ENCODE measurements around the gene CFI. TPM values are rescaled to one million over a fixed set of nuclear protein-coding genes. Genes with fewer than 3 reads are reported as not detected.

The CFI gene
- polyA plus RNA-seq, 1 donor from 2014 or later: not detected

DNA sequence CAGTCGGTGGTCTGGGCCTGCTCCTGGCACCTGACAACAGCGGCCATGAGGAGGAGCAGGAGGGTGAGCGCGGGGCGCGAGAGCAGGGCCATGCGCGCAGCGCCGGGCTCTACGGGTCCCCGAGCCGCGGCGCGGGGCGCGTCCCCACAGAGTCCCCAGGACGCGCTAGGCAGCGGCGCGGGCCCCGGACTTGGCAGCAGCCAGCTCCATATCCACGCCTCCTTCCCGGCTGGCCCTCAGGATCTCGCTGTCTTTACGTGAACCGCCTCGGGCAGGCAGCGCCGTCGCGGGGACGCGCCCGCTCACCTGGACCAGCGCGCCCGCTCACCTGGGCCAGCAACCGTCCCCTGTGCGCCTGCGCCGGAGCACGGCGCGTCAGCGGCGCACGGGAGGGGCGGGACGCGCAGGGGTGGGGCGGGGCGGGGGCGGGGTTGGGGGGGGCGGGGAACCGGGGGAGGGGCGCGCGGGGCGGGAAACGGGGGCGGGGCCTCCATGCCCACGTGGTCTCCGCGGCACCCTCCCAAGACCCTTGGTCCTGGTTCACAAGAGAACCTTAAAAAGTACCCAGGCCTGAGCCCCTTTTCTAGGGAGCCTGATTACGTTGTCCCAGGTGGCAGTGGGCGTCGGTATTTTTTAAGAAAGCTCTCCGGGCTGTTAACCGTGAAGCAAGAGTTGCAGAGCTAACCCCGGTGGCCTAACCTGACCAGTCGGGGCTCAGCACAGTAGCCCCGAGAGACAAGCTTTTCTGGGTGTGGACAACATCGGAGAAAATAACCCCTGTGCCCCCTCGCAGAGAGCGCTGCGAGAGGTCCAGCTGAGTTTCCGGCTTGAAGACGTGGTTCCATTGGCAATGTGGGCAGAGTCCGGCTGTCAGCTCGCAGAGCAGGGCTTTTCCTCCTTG is 71.8 kb downstream of the CFI start, which contains the start of gene PLA2G12A:
PLA2G12A (minus strand) TSS at position 353 of the 901 bp plus-strand sequence; CDS start at position 92, 261 bp downstream.
- H3K9me3 Mint-ChIP-seq: no peaks in the 10 kb centered on the region
- peak within 1 kb of the TSS; percentile 90 to 97 (median 91) for H3K27ac Mint-ChIP-seq
- H3K4me1 Mint-ChIP-seq: peaks cover 11 to 22% (median 12%) of the 10 kb centered on the region in 3 donors
- H3K4me3 Mint-ChIP-seq: peak within 1 kb of the TSS; percentile 87 to 96 (median 94)
- H3K36me3 Mint-ChIP-seq: peaks cover 6% of the 10 kb centered on the region
- peaks cover 4% of the 10 kb centered on the region for H3K27me3 Mint-ChIP-seq

DNA sequence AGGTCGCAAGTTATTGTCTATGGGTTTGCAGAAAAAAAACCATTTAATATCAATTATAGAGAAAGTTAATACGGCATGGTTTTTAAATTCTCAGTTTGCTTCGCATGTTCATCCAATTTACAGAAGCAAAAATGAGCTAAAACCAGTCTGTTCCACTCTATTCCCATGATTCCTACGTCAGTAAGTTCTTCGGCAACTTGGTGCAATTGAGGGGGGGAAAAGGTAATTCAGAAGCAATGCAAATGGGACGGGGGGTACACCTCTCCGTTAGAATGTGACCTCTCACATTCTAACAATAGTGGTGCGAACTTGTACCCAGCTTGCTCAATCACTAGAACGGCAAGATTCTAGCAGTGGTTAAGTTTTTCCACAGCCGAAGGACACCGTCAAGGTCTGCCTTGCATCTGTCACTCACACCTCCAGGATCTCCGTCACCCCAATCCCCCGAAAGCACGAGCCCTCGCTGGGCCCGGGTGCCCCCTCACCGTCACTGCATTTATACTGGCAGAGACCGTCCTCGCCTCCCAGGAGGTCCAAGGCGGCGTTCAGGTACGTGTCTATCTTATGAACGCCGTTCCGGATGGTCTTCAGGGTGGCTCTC is 72.6 kb downstream of the CFI start:
- Mint-ChIP-seq H3K36me3 (peaks cover 6% of the 10 kb centered on the region), H3K4me1 (peaks cover 11 to 22% (median 12%) of the 10 kb centered on the region in 3 donors), H3K9me3 (no peaks in the 10 kb centered on the region), H3K27ac (peak overlapping the region; percentile 90 to 97 (median 91)), H3K27me3 (peaks cover 4% of the 10 kb centered on the region), H3K4me3 (peak overlapping the region; percentile 87 to 96 (median 94))

DNA sequence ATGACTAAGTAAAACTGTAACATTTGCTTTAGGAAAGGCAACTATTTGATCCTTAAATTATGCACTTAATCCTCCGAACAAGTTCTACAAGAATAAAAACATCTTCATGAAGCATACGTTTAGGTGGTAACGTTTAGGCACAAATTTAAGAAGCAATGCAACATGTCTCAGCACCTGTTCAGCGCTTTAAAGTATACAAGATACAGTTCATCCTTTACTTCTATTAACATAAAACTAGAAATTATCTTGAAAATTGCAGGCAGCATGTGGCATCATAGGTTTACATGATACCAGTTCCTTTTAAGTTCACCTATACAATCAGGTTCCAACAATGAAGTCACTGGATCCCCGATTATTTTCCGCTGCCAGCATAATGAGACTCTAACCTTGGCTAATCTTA is 73.4 kb downstream of the CFI start:
- H3K9me3 Mint-ChIP-seq: no peaks in the 10 kb centered on the region
- H3K4me1 Mint-ChIP-seq: peaks cover 13 to 23% (median 14%) of the 10 kb centered on the region in 3 donors
- peak overlapping the region in 3 of 4 donors; percentile 21 to 94 (median 93) for H3K4me3 Mint-ChIP-seq
- peaks cover 3% of the 10 kb centered on the region for H3K27me3 Mint-ChIP-seq
- peaks cover 6% of the 10 kb centered on the region for H3K36me3 Mint-ChIP-seq
- peak overlapping the region in 1 of 3 donors; percentile 91 for H3K27ac Mint-ChIP-seq

DNA sequence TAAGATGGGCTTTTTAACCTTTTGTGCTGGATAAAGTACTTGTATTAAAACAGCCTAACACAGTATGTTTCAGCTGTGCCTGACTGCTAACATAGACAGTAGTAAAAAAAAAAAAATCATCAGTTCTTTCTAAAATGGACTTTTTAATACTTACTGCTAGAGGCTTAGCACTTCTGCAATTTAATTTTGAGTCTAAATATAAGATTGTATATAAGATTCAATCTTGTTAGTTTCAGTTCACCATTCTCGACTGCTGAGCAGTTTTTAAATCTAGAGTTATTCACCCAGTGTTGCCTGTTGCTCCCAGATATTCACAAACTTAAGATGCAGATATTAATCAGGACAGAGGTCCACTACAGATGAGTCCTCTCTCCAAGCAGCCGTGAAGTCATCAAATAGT is 78.7 kb downstream of the CFI start:
- Mint-ChIP-seq H3K4me3 (peak overlapping the region in 1 of 4 donors; percentile 5), H3K9me3 (no peaks in the 10 kb centered on the region), H3K4me1 (peaks cover 8 to 13% (median 9%) of the 10 kb centered on the region in 3 donors), H3K36me3 (peaks cover 6% of the 10 kb centered on the region), H3K27me3 (no peaks in the 10 kb centered on the region), H3K27ac (peak overlapping the region in 1 of 3 donors; percentile 11)

DNA sequence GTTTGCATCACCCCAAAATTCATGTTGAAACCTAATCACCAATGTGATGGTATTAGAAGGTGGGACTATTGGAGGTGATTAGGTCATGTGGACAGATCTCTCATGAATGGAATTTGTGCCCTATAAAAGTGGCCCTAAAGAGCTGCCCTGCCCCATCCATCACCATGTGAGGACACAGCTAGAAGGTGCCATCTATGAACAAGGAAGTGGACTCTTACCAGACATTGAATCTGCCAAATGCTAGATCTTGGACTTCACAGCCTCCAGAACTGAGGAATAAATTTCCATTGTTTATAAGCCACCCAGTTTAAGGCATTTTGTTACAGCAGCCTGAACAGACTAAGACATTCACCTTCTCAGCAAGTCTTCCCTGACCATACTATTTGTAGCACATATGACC is 79.4 kb downstream of the CFI start:
- H3K4me1 Mint-ChIP-seq: peaks cover 5 to 13% (median 8%) of the 10 kb centered on the region in 3 donors
- no peaks in the 10 kb centered on the region for H3K27me3 Mint-ChIP-seq
- H3K4me3 Mint-ChIP-seq: no peak overlapping the region
- no peak overlapping the region for H3K27ac Mint-ChIP-seq
- H3K9me3 Mint-ChIP-seq: no peaks in the 10 kb centered on the region
- peaks cover 7% of the 10 kb centered on the region for H3K36me3 Mint-ChIP-seq

DNA sequence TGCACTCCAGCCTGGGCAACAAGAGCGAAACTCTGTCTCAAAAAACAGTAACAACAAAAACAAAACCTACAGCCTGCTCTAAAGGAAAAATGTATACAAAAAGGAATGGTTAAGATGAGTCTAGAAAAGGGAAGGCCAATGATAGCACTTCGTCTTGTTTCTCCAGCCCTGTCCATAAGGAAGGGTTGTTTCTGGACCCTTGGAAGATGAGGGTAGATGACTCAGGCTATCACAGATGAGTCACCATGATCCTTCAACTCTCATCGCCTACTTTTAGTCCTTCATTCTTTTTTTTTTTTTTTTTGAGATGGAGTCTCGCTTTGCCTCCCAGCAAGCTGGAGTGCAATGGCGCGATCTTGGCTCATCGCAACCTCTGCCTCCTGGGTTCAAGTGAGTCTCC is 80.8 kb downstream of the CFI start:
- Mint-ChIP-seq H3K27me3 (no peaks in the 10 kb centered on the region), H3K4me3 (no peak overlapping the region), H3K4me1 (peaks cover 5 to 9% (median 8%) of the 10 kb centered on the region in 3 donors), H3K36me3 (peaks cover 7% of the 10 kb centered on the region), H3K9me3 (no peaks in the 10 kb centered on the region), H3K27ac (no peak overlapping the region)

DNA sequence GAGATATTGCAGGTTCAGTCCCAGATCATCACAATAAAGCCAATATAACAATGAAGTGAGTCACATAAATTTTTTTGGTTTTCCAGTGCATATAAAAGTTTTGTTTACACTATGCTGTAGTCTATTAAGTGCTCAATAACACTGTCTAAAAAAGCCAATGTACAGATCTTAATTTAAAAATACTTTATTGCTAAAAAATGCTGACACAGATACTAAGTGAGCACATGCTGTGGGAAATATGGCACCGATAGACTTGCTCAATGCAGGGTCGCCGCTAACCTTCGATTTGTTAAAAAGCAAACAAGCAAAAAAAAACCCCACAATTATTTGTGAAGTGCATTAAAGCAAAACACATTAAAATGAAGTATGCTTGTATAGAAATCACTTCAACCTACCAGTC is 82.2 kb downstream of the CFI start:
- Mint-ChIP-seq H3K36me3 (peaks cover 3% of the 10 kb centered on the region), H3K27ac (no peak overlapping the region), H3K4me1 (peaks cover 5 to 8% (median 5%) of the 10 kb centered on the region in 3 donors), H3K9me3 (no peaks in the 10 kb centered on the region), H3K27me3 (no peaks in the 10 kb centered on the region), H3K4me3 (no peak overlapping the region)

DNA sequence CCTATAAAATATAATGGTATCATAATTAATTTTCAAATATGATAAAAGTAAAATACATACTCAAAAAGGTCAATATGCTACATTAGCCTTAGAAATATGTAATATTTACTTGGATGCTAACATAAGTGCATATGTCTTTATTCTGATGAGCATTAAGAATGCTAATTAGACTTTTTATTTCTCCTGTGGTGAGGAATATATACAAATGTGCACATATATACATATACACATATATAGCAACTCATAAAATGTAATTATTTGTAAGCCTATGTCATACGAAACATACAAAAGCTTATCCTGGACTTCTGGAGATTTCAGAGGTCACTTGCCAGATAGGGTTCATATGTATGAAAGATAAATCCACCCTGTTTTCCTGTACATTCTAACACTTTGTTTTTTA is 83.0 kb downstream of the CFI start:
- H3K9me3 Mint-ChIP-seq: no peaks in the 10 kb centered on the region
- peaks cover 5 to 8% (median 5%) of the 10 kb centered on the region in 3 donors for H3K4me1 Mint-ChIP-seq
- no peaks in the 10 kb centered on the region for H3K27me3 Mint-ChIP-seq
- no peak overlapping the region for H3K4me3 Mint-ChIP-seq
- H3K27ac Mint-ChIP-seq: no peak overlapping the region
- H3K36me3 Mint-ChIP-seq: peaks cover 3% of the 10 kb centered on the region

DNA sequence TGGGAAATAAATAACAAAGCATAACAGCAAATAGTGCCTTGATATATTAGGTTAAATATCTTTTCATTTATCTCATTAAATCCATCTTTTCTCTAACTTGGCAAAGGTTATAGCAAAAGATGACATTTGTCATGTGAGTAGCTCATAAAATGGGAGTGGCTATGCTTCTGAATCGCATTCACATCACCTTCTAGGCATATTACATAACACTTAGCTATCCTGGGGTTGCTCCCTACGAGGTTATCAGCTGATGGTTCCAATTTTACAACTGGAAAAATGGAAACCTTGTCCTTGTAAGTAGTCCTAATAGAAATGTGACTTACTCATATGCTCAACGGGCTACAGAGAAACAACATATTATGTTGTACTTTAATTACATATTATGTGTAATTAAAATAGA is 88.3 kb downstream of the CFI start:
- Mint-ChIP-seq H3K4me1 (peaks cover 0 to 3% (median 0%) of the 10 kb centered on the region in 3 donors), H3K9me3 (no peaks in the 10 kb centered on the region), H3K27ac (no peak overlapping the region), H3K4me3 (no peak overlapping the region), H3K36me3 (peaks cover 5% of the 10 kb centered on the region), H3K27me3 (no peaks in the 10 kb centered on the region)

DNA sequence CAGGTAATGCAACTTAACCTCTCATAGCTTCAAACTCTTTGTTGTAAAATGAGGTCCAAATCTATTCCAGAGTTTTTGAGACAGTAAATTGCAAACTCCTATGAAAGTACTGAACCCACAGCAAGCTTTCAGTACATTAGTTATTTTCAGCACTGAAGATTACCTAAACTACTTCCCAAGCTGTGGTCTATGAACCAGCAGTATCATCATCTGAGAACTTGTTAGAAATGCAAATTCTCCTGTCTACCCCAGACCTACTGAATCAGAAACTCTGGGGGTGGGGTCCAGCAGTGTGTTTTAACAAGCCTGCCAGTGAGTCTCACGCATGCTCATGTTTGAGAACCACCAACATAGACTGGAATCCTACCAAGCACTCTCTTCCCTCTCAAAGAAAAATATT is 92.8 kb downstream of the CFI start:
- Mint-ChIP-seq H3K36me3 (peaks cover 2% of the 10 kb centered on the region), H3K27me3 (no peaks in the 10 kb centered on the region), H3K9me3 (no peaks in the 10 kb centered on the region), H3K4me3 (no peak overlapping the region), H3K4me1 (peaks cover 1 to 3% (median 2%) of the 10 kb centered on the region in 3 donors), H3K27ac (peak overlapping the region in 1 of 3 donors; percentile 8)

DNA sequence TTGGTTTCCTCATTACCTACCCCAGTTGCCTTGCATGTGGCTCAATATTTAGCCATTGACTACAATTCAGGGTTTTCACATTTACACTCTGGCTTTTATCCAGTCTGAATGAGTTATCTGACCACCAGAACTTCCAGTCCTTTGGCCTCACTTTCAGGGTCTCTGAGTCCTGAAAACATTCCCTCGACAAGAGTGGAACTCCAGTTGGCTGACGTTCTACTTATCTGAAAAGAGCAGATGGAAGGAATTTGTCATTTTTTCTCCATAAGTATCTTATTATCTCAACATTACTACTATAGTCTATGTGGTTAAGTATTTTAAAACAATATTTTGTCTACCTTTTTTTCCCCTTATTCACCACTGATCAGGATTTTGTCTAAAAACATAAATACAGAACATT is 93.4 kb downstream of the CFI start:
- Mint-ChIP-seq H3K36me3 (peaks cover 2% of the 10 kb centered on the region), H3K4me3 (no peak overlapping the region), H3K27ac (peak overlapping the region in 1 of 3 donors; percentile 8), H3K4me1 (peaks cover 6 to 7% (median 6%) of the 10 kb centered on the region in 3 donors), H3K9me3 (no peaks in the 10 kb centered on the region), H3K27me3 (no peaks in the 10 kb centered on the region)

DNA sequence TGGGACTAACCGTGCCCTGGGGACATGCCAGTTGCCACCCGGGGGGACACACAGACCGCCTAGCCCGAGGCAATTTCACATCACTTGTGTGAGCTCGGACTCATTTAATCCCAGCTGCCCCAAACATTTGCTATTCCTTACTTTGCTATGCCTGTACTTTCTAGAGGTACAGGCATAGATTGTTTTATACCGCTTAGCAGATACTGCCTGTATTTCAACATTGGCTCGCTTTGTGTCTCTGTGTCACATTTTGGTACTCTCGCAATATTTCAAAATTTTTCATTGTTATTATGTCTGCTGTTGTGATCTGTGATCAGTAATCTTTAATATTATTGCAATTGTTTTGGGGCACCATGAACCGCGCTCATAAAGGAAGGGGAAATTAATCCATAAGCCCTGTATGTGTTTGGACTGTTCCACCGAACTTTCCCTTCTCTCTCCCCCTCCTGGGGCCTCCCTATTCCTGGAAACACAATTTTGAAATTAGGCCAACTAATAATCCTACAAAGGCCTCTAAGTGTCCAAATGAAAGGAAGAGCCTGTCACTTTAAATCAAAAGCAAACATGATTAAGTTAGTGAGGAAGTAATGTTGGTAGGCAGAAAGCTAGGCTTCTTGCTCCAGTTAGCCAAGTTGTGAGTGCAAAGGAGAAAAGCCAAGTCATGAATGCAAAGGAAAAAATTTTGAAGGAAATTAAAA is 98.0 kb downstream of the CFI start:
- Mint-ChIP-seq H3K4me1 (peaks cover 11 to 19% (median 12%) of the 10 kb centered on the region in 3 donors), H3K27me3 (no peaks in the 10 kb centered on the region), H3K36me3 (no peaks in the 10 kb centered on the region), H3K4me3 (peak overlapping the region; percentile 94 to 98 (median 96)), H3K27ac (peak overlapping the region; percentile 85 to 90 (median 88)), H3K9me3 (no peaks in the 10 kb centered on the region)

DNA sequence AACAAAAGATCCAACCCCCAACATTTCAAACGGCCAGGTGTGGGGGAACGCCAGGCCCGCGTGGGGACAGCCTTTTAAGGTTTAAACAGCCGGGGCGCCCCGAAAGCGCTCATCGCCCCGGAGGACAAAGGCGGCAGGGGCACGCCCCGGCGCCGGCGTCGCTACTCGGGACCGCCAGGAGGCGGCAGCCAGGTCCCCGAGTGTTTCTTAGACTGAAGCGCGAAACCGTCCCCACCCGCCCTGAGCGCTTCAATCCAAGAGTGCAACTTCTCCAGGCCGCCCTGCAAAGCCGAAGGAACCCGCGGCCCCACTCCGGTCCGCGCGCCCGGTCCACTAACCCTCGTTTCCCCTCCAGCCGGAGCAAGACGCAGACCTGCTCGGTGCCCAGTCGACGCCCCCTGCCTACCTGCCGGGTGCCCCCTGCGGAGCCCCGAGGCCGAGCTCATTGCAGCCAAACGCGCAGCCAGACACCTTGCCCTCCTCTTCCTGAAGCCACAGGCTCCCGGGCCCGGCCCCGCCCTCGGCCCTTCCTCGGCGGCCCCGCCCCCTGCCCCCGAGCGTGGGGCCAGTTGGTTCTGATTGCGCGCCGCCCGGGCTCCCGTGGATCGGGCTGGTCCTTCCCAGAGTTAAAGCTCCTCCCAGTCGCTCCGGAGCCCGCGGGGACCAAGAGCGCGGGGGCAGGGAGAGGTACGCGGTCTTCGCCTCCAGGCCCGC is 98.7 kb downstream of the CFI start, which contains the start of gene CASP6:
CASP6 (minus strand) TSS at position 496 of the 714 bp plus-strand sequence; CDS start at position 446, 50 bp downstream.
- Mint-ChIP-seq H3K36me3 (no peaks in the 10 kb centered on the region), H3K9me3 (no peaks in the 10 kb centered on the region), H3K27ac (peak within 1 kb of the TSS; percentile 85 to 90 (median 88))

More for the DNA sequence above, 98.7 kb downstream of the CFI start, which contains the start of gene CASP6:
- Mint-ChIP-seq H3K27me3 (no peaks in the 10 kb centered on the region), H3K4me3 (peak within 1 kb of the TSS; percentile 94 to 98 (median 96)), H3K4me1 (peaks cover 11 to 19% (median 17%) of the 10 kb centered on the region in 3 donors)
